Islet of Langerhans (tissue), 1 donor: ENCODE measurements around the gene NIPBL.
A peak's percentile ranks its signal among the peaks of the same experiment; 100 is the strongest.
"Not testable (repeated sequence)": the region's sequence is repeated elsewhere in the genome, so short reads cannot be mapped to it uniquely, and the experiment has no call there.

Experiments used
- FAIRE-seq: peaks from one replicate; lab custom pipeline; 2011; peaks lifted over from hg19 to GRCh38; lab: Jason Lieb, UNC

Gene NIPBL

GRCh38 chr5:36946101-36946500 lies 69.5 kb downstream of the NIPBL start:
- no peak for FAIRE-seq

- no peak for FAIRE-seq
Observed at GRCh38 chr5:36948041-36948440, 71.5 kb downstream of the NIPBL start.

- no peak for FAIRE-seq
Observed at GRCh38 chr5:36948650-36949049, 72.1 kb downstream of the NIPBL start.

GRCh38 chr5:36949593-36949992 lies 73.0 kb downstream of the NIPBL start:
- FAIRE-seq, result no peak

GRCh38 chr5:36950586-36951457 lies 74.3 kb downstream of the NIPBL start:
- no peak for FAIRE-seq

GRCh38 chr5:36953043-36953442 lies 76.5 kb downstream of the NIPBL start:
- FAIRE-seq, result peak; percentile 74

GRCh38 chr5:36957953-36958537 lies 81.5 kb downstream of the NIPBL start:
- FAIRE-seq, result peak; percentile 41

- FAIRE-seq, result no peak
Observed at GRCh38 chr5:36958612-36959011, 82.0 kb downstream of the NIPBL start.

- no peak for FAIRE-seq
Observed at GRCh38 chr5:36965179-36965578, 88.6 kb downstream of the NIPBL start.

GRCh38 chr5:36969700-36970395 lies 93.3 kb downstream of the NIPBL start:
- no peak for FAIRE-seq

GRCh38 chr5:36978196-36978595 lies 101.6 kb downstream of the NIPBL start:
- no peak for FAIRE-seq

- no peak for FAIRE-seq
Observed at GRCh38 chr5:36982146-36982545, 105.6 kb downstream of the NIPBL start.

- no peak for FAIRE-seq
Observed at GRCh38 chr5:36985387-36985786, 108.8 kb downstream of the NIPBL start.

- no peak for FAIRE-seq
Observed at GRCh38 chr5:36988396-36988795, 111.8 kb downstream of the NIPBL start.

GRCh38 chr5:36998578-36998977 lies 122.0 kb downstream of the NIPBL start:
- no peak for FAIRE-seq

- FAIRE-seq, result no peak
Observed at GRCh38 chr5:37002176-37002751, 125.7 kb downstream of the NIPBL start.

- no peak for FAIRE-seq
Observed at GRCh38 chr5:37005252-37005651, 128.7 kb downstream of the NIPBL start.

GRCh38 chr5:37005946-37006540 lies 129.5 kb downstream of the NIPBL start:
- peak; percentile 96 for FAIRE-seq

- FAIRE-seq, result not testable (repeated sequence)
Observed at GRCh38 chr5:37013181-37013580, 136.6 kb downstream of the NIPBL start.

- peak; percentile 61 for FAIRE-seq
Observed at GRCh38 chr5:37014321-37014720, 137.8 kb downstream of the NIPBL start.

GRCh38 chr5:37015795-37016666 lies 139.5 kb downstream of the NIPBL start:
- no peak for FAIRE-seq
